ENCODE results near the gene CLDN19.

GRCh38 chr1:42742617-42743316 lies 2.7 kb upstream of the CLDN19 start:
- TF ChIP-seq, protein P1, sequence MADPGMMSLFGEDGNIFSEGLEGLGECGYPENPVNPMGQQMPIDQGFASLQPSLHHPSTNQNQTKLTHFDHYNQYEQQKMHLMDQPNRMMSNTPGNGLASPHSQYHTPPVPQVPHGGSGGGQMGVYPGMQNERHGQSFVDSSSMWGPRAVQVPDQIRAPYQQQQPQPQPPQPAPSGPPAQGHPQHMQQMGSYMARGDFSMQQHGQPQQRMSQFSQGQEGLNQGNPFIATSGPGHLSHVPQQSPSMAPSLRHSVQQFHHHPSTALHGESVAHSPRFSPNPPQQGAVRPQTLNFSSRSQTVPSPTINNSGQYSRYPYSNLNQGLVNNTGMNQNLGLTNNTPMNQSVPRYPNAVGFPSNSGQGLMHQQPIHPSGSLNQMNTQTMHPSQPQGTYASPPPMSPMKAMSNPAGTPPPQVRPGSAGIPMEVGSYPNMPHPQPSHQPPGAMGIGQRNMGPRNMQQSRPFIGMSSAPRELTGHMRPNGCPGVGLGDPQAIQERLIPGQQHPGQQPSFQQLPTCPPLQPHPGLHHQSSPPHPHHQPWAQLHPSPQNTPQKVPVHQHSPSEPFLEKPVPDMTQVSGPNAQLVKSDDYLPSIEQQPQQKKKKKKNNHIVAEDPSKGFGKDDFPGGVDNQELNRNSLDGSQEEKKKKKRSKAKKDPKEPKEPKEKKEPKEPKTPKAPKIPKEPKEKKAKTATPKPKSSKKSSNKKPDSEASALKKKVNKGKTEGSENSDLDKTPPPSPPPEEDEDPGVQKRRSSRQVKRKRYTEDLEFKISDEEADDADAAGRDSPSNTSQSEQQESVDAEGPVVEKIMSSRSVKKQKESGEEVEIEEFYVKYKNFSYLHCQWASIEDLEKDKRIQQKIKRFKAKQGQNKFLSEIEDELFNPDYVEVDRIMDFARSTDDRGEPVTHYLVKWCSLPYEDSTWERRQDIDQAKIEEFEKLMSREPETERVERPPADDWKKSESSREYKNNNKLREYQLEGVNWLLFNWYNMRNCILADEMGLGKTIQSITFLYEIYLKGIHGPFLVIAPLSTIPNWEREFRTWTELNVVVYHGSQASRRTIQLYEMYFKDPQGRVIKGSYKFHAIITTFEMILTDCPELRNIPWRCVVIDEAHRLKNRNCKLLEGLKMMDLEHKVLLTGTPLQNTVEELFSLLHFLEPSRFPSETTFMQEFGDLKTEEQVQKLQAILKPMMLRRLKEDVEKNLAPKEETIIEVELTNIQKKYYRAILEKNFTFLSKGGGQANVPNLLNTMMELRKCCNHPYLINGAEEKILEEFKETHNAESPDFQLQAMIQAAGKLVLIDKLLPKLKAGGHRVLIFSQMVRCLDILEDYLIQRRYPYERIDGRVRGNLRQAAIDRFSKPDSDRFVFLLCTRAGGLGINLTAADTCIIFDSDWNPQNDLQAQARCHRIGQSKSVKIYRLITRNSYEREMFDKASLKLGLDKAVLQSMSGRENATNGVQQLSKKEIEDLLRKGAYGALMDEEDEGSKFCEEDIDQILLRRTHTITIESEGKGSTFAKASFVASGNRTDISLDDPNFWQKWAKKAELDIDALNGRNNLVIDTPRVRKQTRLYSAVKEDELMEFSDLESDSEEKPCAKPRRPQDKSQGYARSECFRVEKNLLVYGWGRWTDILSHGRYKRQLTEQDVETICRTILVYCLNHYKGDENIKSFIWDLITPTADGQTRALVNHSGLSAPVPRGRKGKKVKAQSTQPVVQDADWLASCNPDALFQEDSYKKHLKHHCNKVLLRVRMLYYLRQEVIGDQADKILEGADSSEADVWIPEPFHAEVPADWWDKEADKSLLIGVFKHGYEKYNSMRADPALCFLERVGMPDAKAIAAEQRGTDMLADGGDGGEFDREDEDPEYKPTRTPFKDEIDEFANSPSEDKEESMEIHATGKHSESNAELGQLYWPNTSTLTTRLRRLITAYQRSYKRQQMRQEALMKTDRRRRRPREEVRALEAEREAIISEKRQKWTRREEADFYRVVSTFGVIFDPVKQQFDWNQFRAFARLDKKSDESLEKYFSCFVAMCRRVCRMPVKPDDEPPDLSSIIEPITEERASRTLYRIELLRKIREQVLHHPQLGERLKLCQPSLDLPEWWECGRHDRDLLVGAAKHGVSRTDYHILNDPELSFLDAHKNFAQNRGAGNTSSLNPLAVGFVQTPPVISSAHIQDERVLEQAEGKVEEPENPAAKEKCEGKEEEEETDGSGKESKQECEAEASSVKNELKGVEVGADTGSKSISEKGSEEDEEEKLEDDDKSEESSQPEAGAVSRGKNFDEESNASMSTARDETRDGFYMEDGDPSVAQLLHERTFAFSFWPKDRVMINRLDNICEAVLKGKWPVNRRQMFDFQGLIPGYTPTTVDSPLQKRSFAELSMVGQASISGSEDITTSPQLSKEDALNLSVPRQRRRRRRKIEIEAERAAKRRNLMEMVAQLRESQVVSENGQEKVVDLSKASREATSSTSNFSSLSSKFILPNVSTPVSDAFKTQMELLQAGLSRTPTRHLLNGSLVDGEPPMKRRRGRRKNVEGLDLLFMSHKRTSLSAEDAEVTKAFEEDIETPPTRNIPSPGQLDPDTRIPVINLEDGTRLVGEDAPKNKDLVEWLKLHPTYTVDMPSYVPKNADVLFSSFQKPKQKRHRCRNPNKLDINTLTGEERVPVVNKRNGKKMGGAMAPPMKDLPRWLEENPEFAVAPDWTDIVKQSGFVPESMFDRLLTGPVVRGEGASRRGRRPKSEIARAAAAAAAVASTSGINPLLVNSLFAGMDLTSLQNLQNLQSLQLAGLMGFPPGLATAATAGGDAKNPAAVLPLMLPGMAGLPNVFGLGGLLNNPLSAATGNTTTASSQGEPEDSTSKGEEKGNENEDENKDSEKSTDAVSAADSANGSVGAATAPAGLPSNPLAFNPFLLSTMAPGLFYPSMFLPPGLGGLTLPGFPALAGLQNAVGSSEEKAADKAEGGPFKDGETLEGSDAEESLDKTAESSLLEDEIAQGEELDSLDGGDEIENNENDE (IDR thresholded peaks at IDR 0.05; ENCODE audit: insufficient replicate concordance, low read length), result no peak
- no peak for TF ChIP-seq MAFK (IDR thresholded peaks at IDR 0.05; ENCODE audit: low read depth, low read length)
- TF ChIP-seq, protein P2, sequence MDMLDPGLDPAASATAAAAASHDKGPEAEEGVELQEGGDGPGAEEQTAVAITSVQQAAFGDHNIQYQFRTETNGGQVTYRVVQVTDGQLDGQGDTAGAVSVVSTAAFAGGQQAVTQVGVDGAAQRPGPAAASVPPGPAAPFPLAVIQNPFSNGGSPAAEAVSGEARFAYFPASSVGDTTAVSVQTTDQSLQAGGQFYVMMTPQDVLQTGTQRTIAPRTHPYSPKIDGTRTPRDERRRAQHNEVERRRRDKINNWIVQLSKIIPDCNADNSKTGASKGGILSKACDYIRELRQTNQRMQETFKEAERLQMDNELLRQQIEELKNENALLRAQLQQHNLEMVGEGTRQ (IDR thresholded peaks at IDR 0.05; ENCODE audit: low read length), result no peak
- TF ChIP-seq BCL11A (IDR thresholded peaks at IDR 0.05; ENCODE audit: low read depth in 2 of 2, low read length in 2 of 2), result no peak
- no peak for TF ChIP-seq POLR2A (IDR thresholded peaks at IDR 0.05; ENCODE audit: control extremely low read depth in 1 of 2, low read depth in 2 of 2, low read length in 2 of 2)
- TF ChIP-seq POLR2AphosphoS5 (IDR thresholded peaks at IDR 0.05; ENCODE audit: low read depth, low read length), result no peak
- TF ChIP-seq JUN (IDR thresholded peaks at IDR 0.05; ENCODE audit: low read depth, low read length), result no peak
- TF ChIP-seq CTCF (IDR thresholded peaks at IDR 0.05; ENCODE audit: control extremely low read depth in 1 of 3, insufficient read depth in 1 of 3, low read depth in 1 of 3, low read length in 3 of 3), result no peak
- no peak for TF ChIP-seq SP1 (IDR thresholded peaks at IDR 0.05; ENCODE audit: low read depth, low read length)
- no peak for TF ChIP-seq EZH2 (IDR thresholded peaks at IDR 0.05; ENCODE audit: low read depth, low read length, severe bottlenecking)
- TF ChIP-seq TCF12 (IDR thresholded peaks at IDR 0.05; ENCODE audit: low read depth, low read length), result no peak

Data from H1 (cell line).